CD4-positive, alpha-beta T cell treated with Interleukin-10 for 1 hour (primary cell): ENCODE data around the gene AREG.
"Not testable (repeated sequence)": the region's sequence is repeated elsewhere in the genome, so short reads cannot be mapped to it uniquely, and the experiment has no call there.

Experiments
- DNase-seq: peaks from one replicate; pipeline ENCODE4 v3.0.0-alpha.2; 2020

Gene AREG

GRCh38 chr4:74444891-74445642 lies at the start of gene AREG:
Gene AREG (plus strand): TSS chr4:74445136. CDS start chr4:74445346, 210 bp downstream.
- DNase-seq: peak; percentile 93

- DNase-seq: no peak
These were observed 49.3 kb upstream of the AREG start for GRCh38 chr4:74395633-74396032.

- DNase-seq: peak; percentile 40
These were observed 47.0 kb upstream of the AREG start for GRCh38 chr4:74397748-74398426.

- not testable (repeated sequence) for DNase-seq
These were observed 45.9 kb upstream of the AREG start for GRCh38 chr4:74398894-74399589.

- DNase-seq: no peak
These were observed 44.5 kb upstream of the AREG start for GRCh38 chr4:74400395-74400794.

- DNase-seq: no peak
These were observed 42.1 kb upstream of the AREG start for GRCh38 chr4:74402692-74403456.

GRCh38 chr4:74407891-74408290 lies 37.0 kb upstream of the AREG start:
- no peak for DNase-seq

GRCh38 chr4:74408639-74409038 lies 36.3 kb upstream of the AREG start:
- DNase-seq: no peak

GRCh38 chr4:74410272-74410671 lies 34.7 kb upstream of the AREG start:
- DNase-seq: no peak

- no peak for DNase-seq
These were observed 32.7 kb upstream of the AREG start for GRCh38 chr4:74412225-74412624.

GRCh38 chr4:74413265-74413664 lies 31.7 kb upstream of the AREG start:
- DNase-seq: no peak

- DNase-seq: no peak
These were observed 30.7 kb upstream of the AREG start for GRCh38 chr4:74414149-74414809.

GRCh38 chr4:74415602-74416300 lies 29.2 kb upstream of the AREG start:
- DNase-seq: no peak

- no peak for DNase-seq
These were observed 26.8 kb upstream of the AREG start for GRCh38 chr4:74418063-74418670.

- no peak for DNase-seq
These were observed 24.1 kb upstream of the AREG start for GRCh38 chr4:74420863-74421262.

- no peak for DNase-seq
These were observed 21.8 kb upstream of the AREG start for GRCh38 chr4:74423104-74423503.

GRCh38 chr4:74424111-74424510 lies 20.8 kb upstream of the AREG start:
- DNase-seq: no peak

- no peak for DNase-seq
These were observed 18.8 kb upstream of the AREG start for GRCh38 chr4:74426101-74426500.

- DNase-seq: no peak
These were observed 16.7 kb upstream of the AREG start for GRCh38 chr4:74428276-74428675.

- DNase-seq: no peak
These were observed 13.7 kb upstream of the AREG start for GRCh38 chr4:74431113-74431826.

- DNase-seq: no peak
These were observed 11.9 kb upstream of the AREG start for GRCh38 chr4:74433043-74433442.
